A549 (cell line): ENCODE data around the gene TCERG1L. TPM values are rescaled to one million over a fixed set of nuclear protein-coding genes. Genes with fewer than 3 reads are reported as not detected.

Source experiments
- ATAC-seq, 2 experiments: fragments of 200-7000 bp in 1 of 2; fragments of >200 bp in 1 of 2; cut with Nextera tagmentation in 1 of 2; cut with Tn5 transposase in 1 of 2; 3 replicates each; pipeline versions ENCODE4 v1.8.0 to v1.9.1; 2018 to 2020; ENCODE audit warnings: mild to moderate bottlenecking in 1 of 2, moderate library complexity in 1 of 2
- CTCF ChIA-PET: fragments of 300-600 bp; sonication (Branson Sonifier 250); formaldehyde crosslinking; extraction: SDS; loops from one replicate; lab custom pipeline; 2021; ENCODE audit warnings: antibody characterized with exemption, inconsistent platforms; lab: Yijun Ruan, JAX
- POLR2A ChIA-PET: fragments of 350-600 bp; formaldehyde crosslinking; extraction: SDS; loops from one replicate; lab custom pipeline; 2021; ENCODE audit warnings: antibody characterized with exemption, inconsistent platforms; lab: Yijun Ruan, JAX
- DNase-seq, 2 experiments: peaks; one replicate each; pipeline versions ENCODE4 v3.0.0 to v3.0.0-alpha.2; 2011 to 2016; ENCODE audit warnings: low read depth in 1 of 2, low spot score in 1 of 2
- FAIRE-seq: peaks from 2 replicates; lab custom pipeline; 2011; peaks lifted over from hg19 to GRCh38; lab: Jason Lieb, UNC
- H3K27ac ChIP-seq, 2 experiments: fragments of >200 bp; sonication (Bioruptor Twin); formaldehyde crosslinking; 3 replicates each; pipeline ENCODE4 v1.5.1; 2016 to 2017
- H3K4me1 ChIP-seq: fragments of >200 bp; sonication (Bioruptor Twin); formaldehyde crosslinking; 3 replicates; pipeline ENCODE4 v1.6.1; 2016
- H3K4me2 ChIP-seq: fragments of >200 bp; sonication (Bioruptor Twin); formaldehyde crosslinking; 3 replicates; pipeline ENCODE4 v1.6.1; 2016
- H3K4me3 ChIP-seq: fragments of >200 bp; sonication (Bioruptor Twin); formaldehyde crosslinking; 3 replicates; pipeline ENCODE4 v1.5.1; 2016
- H3K9me3 ChIP-seq: fragments of >200 bp; sonication (Bioruptor Twin); formaldehyde crosslinking; 3 replicates; pipeline ENCODE4 v1.6.1; 2016
- CHD4 ChIP-seq: fragments of 200-600 bp; sonication (generic); IDR thresholded peaks from 2 replicates; pipeline ENCODE4 v1.6.1; 2016; ENCODE audit warnings: antibody characterized with exemption, mild to moderate bottlenecking, borderline replicate concordance
- EHMT2 ChIP-seq: fragments of 200-600 bp; sonication (generic); IDR thresholded peaks from 2 replicates; pipeline ENCODE4 v1.6.1; 2016; ENCODE audit warnings: antibody characterized with exemption, low read depth, mild to moderate bottlenecking, moderate library complexity
- FOSL2 ChIP-seq, 2 experiments: fragments of 450-650 bp in 1 of 2; fragments of >200 bp in 1 of 2; sonication (Bioruptor Twin) in 1 of 2; formaldehyde crosslinking; IDR thresholded peaks; 2 replicates each; pipeline versions ENCODE4 v1.5.0 to v1.6.1; 2016 to 2020; ENCODE audit warnings: mild to moderate bottlenecking in 1 of 2, moderate library complexity in 1 of 2
- FOXS1 ChIP-seq: fragments of 250-450 bp; sonication (Bioruptor Pico); IDR thresholded peaks from 2 replicates; pipeline ENCODE4 v1.5.0; 2020; ENCODE audit warnings: mild to moderate bottlenecking, moderate library complexity
- GATA3 ChIP-seq: IDR thresholded peaks from 2 replicates; pipeline ENCODE4 v1.6.1; 2012; ENCODE audit warnings: borderline replicate concordance
- HDAC2 ChIP-seq: fragments of 200-600 bp; sonication (generic); IDR thresholded peaks from 2 replicates; pipeline ENCODE4 v1.6.1; 2016
- HOXB13 ChIP-seq: fragments of 250-450 bp; sonication (Bioruptor Pico); IDR thresholded peaks from 2 replicates; pipeline ENCODE4 v1.5.0; 2020; ENCODE audit warnings: low read depth, mild to moderate bottlenecking, moderate library complexity
- JUN ChIP-seq, 2 experiments: fragments of >200 bp; sonication (Bioruptor Twin); formaldehyde crosslinking; IDR thresholded peaks; 2 replicates in 1 of 2; 3 replicates in 1 of 2; pipeline ENCODE4 v1.6.1; 2016 to 2017
- NFE2L2 ChIP-seq: fragments of 150-350 bp; conservative IDR thresholded peaks from 2 replicates; pipeline ENCODE4 v1.6.1; 2014; ENCODE audit warnings: low read length
- NPAS2 ChIP-seq: fragments of 250-450 bp; sonication (Bioruptor Pico); IDR thresholded peaks from 2 replicates; pipeline ENCODE4 v1.8.0; 2022; ENCODE audit warnings: mild to moderate bottlenecking, moderate library complexity, borderline replicate concordance
- NR3C1 ChIP-seq: fragments of >200 bp; sonication (Bioruptor Twin); formaldehyde crosslinking; IDR thresholded peaks from 3 replicates; pipeline ENCODE4 v1.6.1; 2017
- PHF8 ChIP-seq: fragments of 200-600 bp; sonication (generic); IDR thresholded peaks from 2 replicates; pipeline ENCODE4 v1.6.1; 2016; ENCODE audit warnings: low read depth, mild to moderate bottlenecking, antibody characterized with exemption, moderate library complexity, borderline replicate concordance
- POLR2AphosphoS2 ChIP-seq: conservative IDR thresholded peaks from 2 replicates; pipeline ENCODE4 v1.6.1; 2012; ENCODE audit warnings: low read length, improper control_type of control experiment, inconsistent platforms
- RNF2 ChIP-seq: fragments of 200-600 bp; sonication (generic); IDR thresholded peaks from 2 replicates; pipeline ENCODE4 v1.6.1; 2016; ENCODE audit warnings: low read depth, mild to moderate bottlenecking, antibody characterized with exemption, moderate library complexity, borderline replicate concordance
- SMC3 ChIP-seq: fragments of >200 bp; sonication (Bioruptor Twin); formaldehyde crosslinking; IDR thresholded peaks from 3 replicates; pipeline ENCODE4 v1.6.1; 2018; ENCODE audit warnings: inconsistent platforms
- SREBF2 ChIP-seq: fragments of 450-650 bp; IDR thresholded peaks from 2 replicates; pipeline ENCODE4 v1.6.1; 2014; ENCODE audit warnings: mild to moderate bottlenecking, moderate library complexity
- TFCP2L1 ChIP-seq: fragments of 250-450 bp; sonication (Bioruptor Pico); IDR thresholded peaks from 2 replicates; pipeline ENCODE4 v1.5.0; 2021; ENCODE audit warnings: mild to moderate bottlenecking
- ZNF302 ChIP-seq: fragments of 250-450 bp; sonication (Bioruptor Pico); IDR thresholded peaks from 2 replicates; pipeline ENCODE4 v1.9.0; 2021; ENCODE audit warnings: inconsistent platforms, mild to moderate bottlenecking, moderate library complexity
- ZSCAN20 ChIP-seq: fragments of 250-450 bp; sonication (Bioruptor Pico); IDR thresholded peaks from 2 replicates; pipeline ENCODE4 v1.8.0; 2022; ENCODE audit warnings: mild to moderate bottlenecking, moderate library complexity
- WGBS: methylation state at CpG from one replicate; pipeline ENCODE4 v1.1.6; 2017; ENCODE audit errors: missing lambda C conversion rate; 5-methylcytosine and 5-hydroxymethylcytosine counted together
- polyA plus RNA-seq, 4 experiments: library from polyadenylated mRNA; depleted of rRNA in 3 of 4; stranded (reverse); fragments of >200 nt; fragmentation: RNase III in 1 of 4; extraction: RNeasy Plus Mini Kit Qiagen cat#74134 plus additional on column Dnase treatment in 1 of 4; gene quantifications; 2 replicates in 3 of 4; 3 replicates in 1 of 4; pipeline ENCODE4 v1.2.3, GENCODE V29; 2011 to 2017
- TF ChIP-seq, protein P1 (sequence below): fragments of 450-650 bp; IDR thresholded peaks from 2 replicates; pipeline ENCODE4 v1.6.1; 2014; ENCODE audit warnings: antibody characterized with exemption
- TF ChIP-seq, protein P2 (sequence below): fragments of 200-600 bp; sonication (generic); IDR thresholded peaks from 2 replicates; pipeline ENCODE4 v1.6.1; 2016; ENCODE audit warnings: antibody characterized with exemption, mild to moderate bottlenecking, moderate library complexity

The TCERG1L gene
- polyA plus RNA-seq, 2 of the 4 experiments (the other 2 are of a cell fraction): not detected

DNA sequence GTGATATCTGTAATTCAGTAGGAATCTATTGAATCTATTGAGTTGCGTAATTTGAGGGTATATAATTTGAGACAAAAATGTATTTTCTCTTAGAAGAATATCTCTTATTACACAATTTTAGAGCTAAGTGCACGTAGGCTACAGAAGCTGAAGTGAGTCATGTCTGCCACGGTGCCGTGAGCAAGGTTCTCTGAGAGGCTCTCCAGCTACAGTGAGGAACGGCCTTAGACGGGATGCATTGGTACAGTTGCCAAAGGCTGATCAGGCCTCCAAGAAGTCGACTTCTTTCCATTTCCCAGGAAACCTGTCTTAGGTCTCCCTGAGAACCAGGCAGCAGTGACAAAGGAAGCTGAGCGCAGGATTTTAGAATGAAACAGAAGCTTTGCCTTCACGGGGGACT is 28.6 kb downstream of the TCERG1L start:
- no peak for TF ChIP-seq PHF8
- TF ChIP-seq GATA3: no peak
- TF ChIP-seq SMC3: no peak
- TF ChIP-seq NFE2L2: no peak
- TF ChIP-seq TFCP2L1 (CRISPR knock-in tag): no peak
- TF ChIP-seq RNF2: no peak
- TF ChIP-seq HDAC2: no peak
- TF ChIP-seq ZNF302 (CRISPR knock-in tag): no peak
- TF ChIP-seq NPAS2 (CRISPR knock-in tag): no peak
- TF ChIP-seq CHD4: no peak
- Histone ChIP-seq H3K9me3 (no peaks in the 10 kb centered on the region), H3K4me3 (no peak overlapping the region), H3K4me2 (no peak overlapping the region), H3K4me1 (no peaks in the 10 kb centered on the region), H3K27ac (no peak overlapping the region)
- POLR2A ChIA-PET: no interaction called here
- CTCF ChIA-PET: no interaction called here
- 33% methylated on average over 9 of the region's 9 CpGs for WGBS
- no peak for ATAC-seq
- no peak for DNase-seq
- no peak for FAIRE-seq

DNA sequence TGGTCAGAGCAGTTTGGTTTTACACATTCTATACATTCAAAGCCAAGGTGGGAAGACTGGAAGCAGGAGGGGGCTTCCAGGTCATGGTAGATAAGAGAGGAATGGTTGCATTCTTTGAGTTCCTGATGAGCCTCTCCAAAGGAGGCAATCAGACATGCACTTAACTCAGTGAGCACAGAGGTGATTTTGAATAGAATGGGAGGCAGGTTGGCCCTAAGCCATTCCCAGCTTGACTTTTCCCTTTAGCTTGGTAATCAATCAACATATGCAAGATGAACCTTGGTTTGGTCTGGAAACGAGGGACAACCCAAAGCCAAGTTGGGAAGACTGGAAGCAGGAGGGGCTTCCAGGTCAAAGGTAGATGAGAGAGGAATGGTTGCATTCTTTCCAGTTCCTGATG is 31.4 kb downstream of the TCERG1L start:
- Histone ChIP-seq H3K4me1 (no peaks in the 10 kb centered on the region), H3K4me3 (no peak overlapping the region), H3K27ac (no peak overlapping the region), H3K4me2 (no peak overlapping the region), H3K9me3 (no peaks in the 10 kb centered on the region)
- DNase-seq: no peak
- 0% methylated on average over 1 of the region's 1 CpG for WGBS
- ChIA-PET POLR2A (no interaction called here), CTCF (interaction anchor here (0.5 kb wide), 1 partner anchor 13 kb away, joined by 3 read pairs; no protein-coding TSS in a partner anchor)
- no peak for FAIRE-seq
- TF ChIP-seq ZSCAN20 (CRISPR knock-in tag) (no peak), JUN (IDR thresholded peaks at IDR 0.05) (no peak), POLR2AphosphoS2 (no peak)
- no peak for ATAC-seq

DNA sequence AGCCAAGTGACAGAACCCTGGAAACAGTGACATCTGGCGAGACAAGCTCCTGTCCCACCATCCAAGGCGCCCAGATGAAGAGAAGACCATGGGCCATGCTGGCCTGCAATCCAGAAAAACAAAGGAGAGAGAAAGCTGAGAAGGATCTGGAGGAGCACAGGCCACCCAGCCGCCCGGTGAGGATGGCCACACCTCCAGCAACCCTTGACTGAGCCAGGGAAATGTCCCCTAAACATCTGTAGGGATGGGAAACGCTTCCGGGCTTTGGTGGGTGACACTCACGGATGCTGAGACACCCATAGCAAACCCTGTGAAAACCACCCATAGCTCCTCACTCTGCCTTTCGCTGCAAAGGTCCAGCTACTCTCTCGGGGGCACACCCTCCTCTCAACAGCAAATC is 32.0 kb downstream of the TCERG1L start:
- 14% methylated on average over 9 of the region's 9 CpGs for WGBS
- no peak for ATAC-seq
- H3K4me1 ChIP-seq: no peaks in the 10 kb centered on the region
- no peak for DNase-seq
- no peak overlapping the region for H3K4me3 ChIP-seq
- CTCF ChIA-PET: no interaction called here
- POLR2A ChIA-PET: no interaction called here
- no peak for TF ChIP-seq FOSL2 (IDR thresholded peaks at IDR 0.05)
- no peak for TF ChIP-seq FOSL2 (CRISPR knock-in tag; IDR thresholded peaks at IDR 0.05)
- TF ChIP-seq SREBF2: no peak
- TF ChIP-seq, protein P1, sequence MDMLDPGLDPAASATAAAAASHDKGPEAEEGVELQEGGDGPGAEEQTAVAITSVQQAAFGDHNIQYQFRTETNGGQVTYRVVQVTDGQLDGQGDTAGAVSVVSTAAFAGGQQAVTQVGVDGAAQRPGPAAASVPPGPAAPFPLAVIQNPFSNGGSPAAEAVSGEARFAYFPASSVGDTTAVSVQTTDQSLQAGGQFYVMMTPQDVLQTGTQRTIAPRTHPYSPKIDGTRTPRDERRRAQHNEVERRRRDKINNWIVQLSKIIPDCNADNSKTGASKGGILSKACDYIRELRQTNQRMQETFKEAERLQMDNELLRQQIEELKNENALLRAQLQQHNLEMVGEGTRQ: no peak
- no peak for TF ChIP-seq NFE2L2
- TF ChIP-seq HOXB13 (CRISPR knock-in tag): no peak
- TF ChIP-seq NR3C1: no peak
- TF ChIP-seq FOXS1 (CRISPR knock-in tag): no peak
- no peak for TF ChIP-seq EHMT2
- TF ChIP-seq, protein P2, sequence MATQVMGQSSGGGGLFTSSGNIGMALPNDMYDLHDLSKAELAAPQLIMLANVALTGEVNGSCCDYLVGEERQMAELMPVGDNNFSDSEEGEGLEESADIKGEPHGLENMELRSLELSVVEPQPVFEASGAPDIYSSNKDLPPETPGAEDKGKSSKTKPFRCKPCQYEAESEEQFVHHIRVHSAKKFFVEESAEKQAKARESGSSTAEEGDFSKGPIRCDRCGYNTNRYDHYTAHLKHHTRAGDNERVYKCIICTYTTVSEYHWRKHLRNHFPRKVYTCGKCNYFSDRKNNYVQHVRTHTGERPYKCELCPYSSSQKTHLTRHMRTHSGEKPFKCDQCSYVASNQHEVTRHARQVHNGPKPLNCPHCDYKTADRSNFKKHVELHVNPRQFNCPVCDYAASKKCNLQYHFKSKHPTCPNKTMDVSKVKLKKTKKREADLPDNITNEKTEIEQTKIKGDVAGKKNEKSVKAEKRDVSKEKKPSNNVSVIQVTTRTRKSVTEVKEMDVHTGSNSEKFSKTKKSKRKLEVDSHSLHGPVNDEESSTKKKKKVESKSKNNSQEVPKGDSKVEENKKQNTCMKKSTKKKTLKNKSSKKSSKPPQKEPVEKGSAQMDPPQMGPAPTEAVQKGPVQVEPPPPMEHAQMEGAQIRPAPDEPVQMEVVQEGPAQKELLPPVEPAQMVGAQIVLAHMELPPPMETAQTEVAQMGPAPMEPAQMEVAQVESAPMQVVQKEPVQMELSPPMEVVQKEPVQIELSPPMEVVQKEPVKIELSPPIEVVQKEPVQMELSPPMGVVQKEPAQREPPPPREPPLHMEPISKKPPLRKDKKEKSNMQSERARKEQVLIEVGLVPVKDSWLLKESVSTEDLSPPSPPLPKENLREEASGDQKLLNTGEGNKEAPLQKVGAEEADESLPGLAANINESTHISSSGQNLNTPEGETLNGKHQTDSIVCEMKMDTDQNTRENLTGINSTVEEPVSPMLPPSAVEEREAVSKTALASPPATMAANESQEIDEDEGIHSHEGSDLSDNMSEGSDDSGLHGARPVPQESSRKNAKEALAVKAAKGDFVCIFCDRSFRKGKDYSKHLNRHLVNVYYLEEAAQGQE: no peak
- H3K9me3 ChIP-seq: no peaks in the 10 kb centered on the region
- no peak for FAIRE-seq
- H3K27ac ChIP-seq: no peak overlapping the region
- no peak overlapping the region for H3K4me2 ChIP-seq
